Measurements from ENCODE around the gene MMEL1. TPM values are rescaled to one million over a fixed set of nuclear protein-coding genes. Genes with fewer than 3 reads are reported as not detected.

The MMEL1 gene
- total and polyA plus RNA-seq, 2 donors (not counting 1 experiment from before 2014, with no cell fraction given), result not detected

GRCh38 chr1:2632051-2632430 is 775 bp downstream of the MMEL1 start:
- no peak overlapping the region for H3K9ac ChIP-seq (ENCODE audit: low read length)
- no peaks in the 10 kb centered on the region for H3K79me2 ChIP-seq (ENCODE audit: control insufficient read depth, insufficient read depth, low read length)
- no peak overlapping the region for H2AFZ ChIP-seq (ENCODE audit: insufficient read depth, low read depth, low read length, poor library complexity, severe bottlenecking)
- peaks cover 0 to 45% (median 8%) of the 10 kb centered on the region in 3 donors for H3K9me3 ChIP-seq (ENCODE audit: control extremely low read depth in 1 of 3, control insufficient read depth in 2 of 3, insufficient read depth in 1 of 3, low read length in 2 of 3)
- TF ChIP-seq EZH2 (IDR thresholded peaks at IDR 0.05; ENCODE audit: borderline replicate concordance, insufficient read depth, low read depth, low read length, poor library complexity, severe bottlenecking) (no peak), CTCF (IDR thresholded peaks at IDR 0.05) (no peak)
- no peak for DNase-seq
- H3K4me1 ChIP-seq (ENCODE audit: control insufficient read depth in 2 of 2, insufficient read depth in 2 of 2, low read length in 2 of 2), result peaks cover 9 to 11% of the 10 kb centered on the region in 2 donors
- H4K20me1 ChIP-seq (ENCODE audit: control insufficient read depth, insufficient read depth, low read length, poor library complexity, severe bottlenecking), result no peaks in the 10 kb centered on the region
- POLR2A ChIA-PET, result no interaction called here
- intact Hi-C loops (cut with micrococcal nuclease), result no loop called here
- H3K36me3 ChIP-seq (replicated peaks in 1 of 2; ENCODE audit: control extremely low read depth in 1 of 2, control insufficient read depth in 1 of 2, extremely low read depth in 1 of 2, insufficient read depth in 2 of 2, low read length in 1 of 2), result no peaks in the 10 kb centered on the region
- WGBS (ENCODE audit: insufficient coverage), result 68% methylated on average over 6 of the region's 8 CpGs
- Mint-ChIP-seq H3K4me3 (no peak overlapping the region), H3K27ac (no peak overlapping the region), H3K4me1 (peaks cover 8% of the 10 kb centered on the region), H3K27me3 (peaks cover 28% of the 10 kb centered on the region), H3K9me3 (ENCODE audit: insufficient read depth) (peaks cover 7% of the 10 kb centered on the region)
- peaks cover 0 to 45% (median 17%) of the 10 kb centered on the region in 4 experiments for H3K27me3 ChIP-seq (replicated peaks in 1 of 4; ENCODE audit: control extremely low read depth in 1 of 4, control insufficient read depth in 3 of 4, insufficient read depth in 4 of 4, low read length in 3 of 4)
- ATAC-seq (ENCODE audit: low read depth), result no peak
- H3K4me3 ChIP-seq (ENCODE audit: control extremely low read depth in 1 of 5, extremely low read depth in 1 of 5, insufficient read depth in 1 of 5, low read depth in 2 of 5, low read length in 4 of 5), result no peak overlapping the region
- H3K27ac ChIP-seq (ENCODE audit: low read length in 2 of 2), result no peak overlapping the region
- CTCF ChIA-PET, result no interaction called here
- H3K4me2 ChIP-seq (replicated peaks; ENCODE audit: low read depth, low read length, poor library complexity, severe bottlenecking), result no peak overlapping the region

- H3K27ac ChIP-seq (ENCODE audit: low read length in 2 of 2), result no peak overlapping the region
- no peaks in the 10 kb centered on the region for H4K20me1 ChIP-seq (ENCODE audit: control insufficient read depth, insufficient read depth, low read length, poor library complexity, severe bottlenecking)
- H3K4me3 Mint-ChIP-seq, result no peak overlapping the region
- no peak overlapping the region for H3K9ac ChIP-seq (ENCODE audit: low read length)
- ATAC-seq (ENCODE audit: low read depth) (no peak), DNase-seq (no peak)
- ChIA-PET POLR2A (no interaction called here), CTCF (no interaction called here)
- no peak for TF ChIP-seq CTCF (IDR thresholded peaks at IDR 0.05)
- no peak for TF ChIP-seq EZH2 (IDR thresholded peaks at IDR 0.05; ENCODE audit: borderline replicate concordance, insufficient read depth, low read depth, low read length, poor library complexity, severe bottlenecking)
- H3K9me3 Mint-ChIP-seq (ENCODE audit: insufficient read depth), result peaks cover 7% of the 10 kb centered on the region
- H3K27ac Mint-ChIP-seq, result peak overlapping the region; percentile 50
- H3K4me1 Mint-ChIP-seq, result peaks cover 8% of the 10 kb centered on the region
- H3K27me3 Mint-ChIP-seq, result peaks cover 34% of the 10 kb centered on the region
- H3K27me3 ChIP-seq (replicated peaks in 1 of 4; ENCODE audit: control extremely low read depth in 1 of 4, control insufficient read depth in 3 of 4, insufficient read depth in 4 of 4, low read length in 3 of 4), result peaks cover 0 to 45% (median 19%) of the 10 kb centered on the region in 4 experiments
- no peak overlapping the region for H2AFZ ChIP-seq (ENCODE audit: insufficient read depth, low read depth, low read length, poor library complexity, severe bottlenecking)
- no peak overlapping the region for H3K4me3 ChIP-seq (ENCODE audit: control extremely low read depth in 1 of 5, extremely low read depth in 1 of 5, insufficient read depth in 1 of 5, low read depth in 2 of 5, low read length in 4 of 5)
- peaks cover 0 to 39% (median 2%) of the 10 kb centered on the region in 3 donors for H3K9me3 ChIP-seq (ENCODE audit: control extremely low read depth in 1 of 3, control insufficient read depth in 2 of 3, insufficient read depth in 1 of 3, low read length in 2 of 3)
- no peaks in the 10 kb centered on the region for H3K36me3 ChIP-seq (replicated peaks in 1 of 2; ENCODE audit: control extremely low read depth in 1 of 2, control insufficient read depth in 1 of 2, extremely low read depth in 1 of 2, insufficient read depth in 2 of 2, low read length in 1 of 2)
- no peaks in the 10 kb centered on the region for H3K79me2 ChIP-seq (ENCODE audit: control insufficient read depth, insufficient read depth, low read length)
- no peak overlapping the region for H3K4me2 ChIP-seq (replicated peaks; ENCODE audit: low read depth, low read length, poor library complexity, severe bottlenecking)
- intact Hi-C loops (cut with micrococcal nuclease), result no loop called here
- H3K4me1 ChIP-seq (ENCODE audit: control insufficient read depth in 2 of 2, insufficient read depth in 2 of 2, low read length in 2 of 2), result peaks cover 9 to 11% of the 10 kb centered on the region in 2 donors
- 88% methylated on average over 24 of the region's 24 CpGs for WGBS (ENCODE audit: insufficient coverage)
Observed at GRCh38 chr1:2631136-2632050, 1.4 kb downstream of the MMEL1 start.

All from B cell (primary cell).